SU-DHL-6 (cell line): ENCODE results near the gene ARHGEF17.

Experiments used
- EZH2phosphoT487 ChIP-seq: fragments of 200-600 bp; sonication (generic), shearing (Covaris generic); conservative IDR thresholded peaks from 2 replicates; pipeline ENCODE4 v1.6.1; 2018; ENCODE audit warnings: mild to moderate bottlenecking, antibody characterized with exemption, low read length, moderate library complexity, mixed read lengths
- TF ChIP-seq, protein P1 (sequence below): fragments of 200-600 bp; sonication (generic); IDR thresholded peaks from one replicate; pipeline ENCODE4 v1.5.1; 2017; ENCODE audit warnings: antibody characterized with exemption, mild to moderate bottlenecking, low read length, moderate library complexity; ENCODE audit not compliant: insufficient read depth, poor library complexity, severe bottlenecking

DNA sequence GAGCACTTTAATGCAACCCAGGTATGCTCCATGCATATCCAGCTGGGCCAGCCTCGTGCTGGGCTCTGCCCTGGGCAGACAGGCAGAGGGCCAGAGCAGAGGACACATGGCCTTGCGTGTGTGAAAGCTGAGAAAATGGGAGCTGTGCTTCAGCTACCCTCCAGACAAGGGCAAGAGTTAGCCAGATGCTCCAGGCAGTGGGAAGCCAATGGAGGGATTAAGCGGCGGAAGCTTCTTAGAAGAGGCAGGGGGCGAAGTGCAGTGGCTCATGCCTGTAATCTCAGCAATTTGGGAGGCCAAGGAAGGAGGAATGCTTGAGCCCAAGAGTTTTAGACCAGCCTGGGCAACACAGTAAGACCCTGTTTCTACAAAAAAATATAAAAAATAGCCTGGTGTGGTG lies 9.8 kb upstream of the ARHGEF17 start:
- no peak for TF ChIP-seq EZH2phosphoT487
- TF ChIP-seq, protein P1, sequence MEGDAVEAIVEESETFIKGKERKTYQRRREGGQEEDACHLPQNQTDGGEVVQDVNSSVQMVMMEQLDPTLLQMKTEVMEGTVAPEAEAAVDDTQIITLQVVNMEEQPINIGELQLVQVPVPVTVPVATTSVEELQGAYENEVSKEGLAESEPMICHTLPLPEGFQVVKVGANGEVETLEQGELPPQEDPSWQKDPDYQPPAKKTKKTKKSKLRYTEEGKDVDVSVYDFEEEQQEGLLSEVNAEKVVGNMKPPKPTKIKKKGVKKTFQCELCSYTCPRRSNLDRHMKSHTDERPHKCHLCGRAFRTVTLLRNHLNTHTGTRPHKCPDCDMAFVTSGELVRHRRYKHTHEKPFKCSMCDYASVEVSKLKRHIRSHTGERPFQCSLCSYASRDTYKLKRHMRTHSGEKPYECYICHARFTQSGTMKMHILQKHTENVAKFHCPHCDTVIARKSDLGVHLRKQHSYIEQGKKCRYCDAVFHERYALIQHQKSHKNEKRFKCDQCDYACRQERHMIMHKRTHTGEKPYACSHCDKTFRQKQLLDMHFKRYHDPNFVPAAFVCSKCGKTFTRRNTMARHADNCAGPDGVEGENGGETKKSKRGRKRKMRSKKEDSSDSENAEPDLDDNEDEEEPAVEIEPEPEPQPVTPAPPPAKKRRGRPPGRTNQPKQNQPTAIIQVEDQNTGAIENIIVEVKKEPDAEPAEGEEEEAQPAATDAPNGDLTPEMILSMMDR: no peak
